ENCODE results near the gene PBLD.

GRCh38 chr10:68371604-68372003 is 38.9 kb upstream of the PBLD start:
- TF ChIP-seq CTCF (IDR thresholded peaks at IDR 0.05) (no peak), REST (IDR thresholded peaks at IDR 0.05; ENCODE audit: insufficient read depth in 1 of 2, low read depth in 2 of 2, low read length in 1 of 2) (no peak), POLR2AphosphoS5 (IDR thresholded peaks at IDR 0.05; ENCODE audit: low read depth, low read length) (no peak), SIN3A (IDR thresholded peaks at IDR 0.05; ENCODE audit: borderline replicate concordance, insufficient read depth, low read depth, low read length) (no peak), TCF7L2 (IDR thresholded peaks at IDR 0.05; ENCODE audit: low read depth, low read length) (no peak)

Measured in Panc1 (cell line).